ENCODE measurements around the gene PIK3AP1. TPM values are rescaled to one million over a fixed set of nuclear protein-coding genes. Genes with fewer than 3 reads are reported as not detected.

The PIK3AP1 gene
- total RNA-seq, 1 donor from 2014 or later: 1.3 TPM

- Mint-ChIP-seq H3K4me3 (no peak overlapping the region), H3K36me3 (ENCODE audit: low read depth) (no peaks in the 10 kb centered on the region), H3K9me3 (no peaks in the 10 kb centered on the region), H3K27me3 (ENCODE audit: low read depth) (no peaks in the 10 kb centered on the region), H3K27ac (ENCODE audit: unreplicated experiment) (no peak overlapping the region), H3K4me1 (no peaks in the 10 kb centered on the region)
- TF ChIP-seq, protein P1, sequence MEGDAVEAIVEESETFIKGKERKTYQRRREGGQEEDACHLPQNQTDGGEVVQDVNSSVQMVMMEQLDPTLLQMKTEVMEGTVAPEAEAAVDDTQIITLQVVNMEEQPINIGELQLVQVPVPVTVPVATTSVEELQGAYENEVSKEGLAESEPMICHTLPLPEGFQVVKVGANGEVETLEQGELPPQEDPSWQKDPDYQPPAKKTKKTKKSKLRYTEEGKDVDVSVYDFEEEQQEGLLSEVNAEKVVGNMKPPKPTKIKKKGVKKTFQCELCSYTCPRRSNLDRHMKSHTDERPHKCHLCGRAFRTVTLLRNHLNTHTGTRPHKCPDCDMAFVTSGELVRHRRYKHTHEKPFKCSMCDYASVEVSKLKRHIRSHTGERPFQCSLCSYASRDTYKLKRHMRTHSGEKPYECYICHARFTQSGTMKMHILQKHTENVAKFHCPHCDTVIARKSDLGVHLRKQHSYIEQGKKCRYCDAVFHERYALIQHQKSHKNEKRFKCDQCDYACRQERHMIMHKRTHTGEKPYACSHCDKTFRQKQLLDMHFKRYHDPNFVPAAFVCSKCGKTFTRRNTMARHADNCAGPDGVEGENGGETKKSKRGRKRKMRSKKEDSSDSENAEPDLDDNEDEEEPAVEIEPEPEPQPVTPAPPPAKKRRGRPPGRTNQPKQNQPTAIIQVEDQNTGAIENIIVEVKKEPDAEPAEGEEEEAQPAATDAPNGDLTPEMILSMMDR (conservative IDR thresholded peaks at IDR 0.05): no peak
- DNase-seq (ENCODE audit: low read depth, low spot score): no peak
Observed at GRCh38 chr10:96695366-96695765, 24.9 kb downstream of the PIK3AP1 start.

GRCh38 chr10:96693431-96693830 lies 26.9 kb downstream of the PIK3AP1 start:
- H3K36me3 Mint-ChIP-seq (ENCODE audit: low read depth): no peaks in the 10 kb centered on the region
- no peaks in the 10 kb centered on the region for H3K9me3 Mint-ChIP-seq
- no peak for DNase-seq (ENCODE audit: low read depth, low spot score)
- H3K27ac Mint-ChIP-seq (ENCODE audit: unreplicated experiment): no peak overlapping the region
- no peak overlapping the region for H3K4me3 Mint-ChIP-seq
- no peaks in the 10 kb centered on the region for H3K27me3 Mint-ChIP-seq (ENCODE audit: low read depth)
- no peaks in the 10 kb centered on the region for H3K4me1 Mint-ChIP-seq
- TF ChIP-seq, protein P1 (conservative IDR thresholded peaks at IDR 0.05): no peak

- H3K27ac Mint-ChIP-seq (ENCODE audit: unreplicated experiment): no peak overlapping the region
- TF ChIP-seq, protein P1 (conservative IDR thresholded peaks at IDR 0.05): no peak
- H3K36me3 Mint-ChIP-seq (ENCODE audit: low read depth): no peaks in the 10 kb centered on the region
- H3K9me3 Mint-ChIP-seq: no peaks in the 10 kb centered on the region
- H3K4me3 Mint-ChIP-seq: no peak overlapping the region
- no peak for DNase-seq (ENCODE audit: low read depth, low spot score)
- no peaks in the 10 kb centered on the region for H3K4me1 Mint-ChIP-seq
- H3K27me3 Mint-ChIP-seq (ENCODE audit: low read depth): no peaks in the 10 kb centered on the region
Observed at GRCh38 chr10:96692427-96692826, 27.9 kb downstream of the PIK3AP1 start.

DNA sequence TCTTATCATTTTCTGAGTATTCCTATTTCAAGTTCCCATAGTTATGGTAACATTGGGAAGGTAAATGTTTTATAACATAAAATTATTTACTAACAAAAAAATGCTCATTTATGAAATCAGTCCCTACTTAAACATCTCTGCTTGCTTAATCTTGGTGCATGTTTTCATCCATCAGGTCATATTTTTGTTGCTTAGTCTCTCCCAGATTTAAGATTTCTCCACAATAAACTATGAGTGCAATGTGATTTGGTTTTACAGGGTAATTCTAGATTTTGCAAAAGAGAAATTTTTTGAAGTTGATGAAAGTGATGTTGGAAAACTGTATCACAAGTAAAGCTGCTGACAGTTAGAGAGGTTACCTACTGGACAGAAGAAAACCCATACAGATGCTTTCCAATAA lies 28.6 kb downstream of the PIK3AP1 start:
- TF ChIP-seq, protein P1 (conservative IDR thresholded peaks at IDR 0.05): no peak
- H3K27me3 Mint-ChIP-seq (ENCODE audit: low read depth): no peaks in the 10 kb centered on the region
- no peaks in the 10 kb centered on the region for H3K4me1 Mint-ChIP-seq
- H3K9me3 Mint-ChIP-seq: no peaks in the 10 kb centered on the region
- no peak for DNase-seq (ENCODE audit: low read depth, low spot score)
- H3K27ac Mint-ChIP-seq (ENCODE audit: unreplicated experiment): no peak overlapping the region
- no peaks in the 10 kb centered on the region for H3K36me3 Mint-ChIP-seq (ENCODE audit: low read depth)
- no peak overlapping the region for H3K4me3 Mint-ChIP-seq

DNA sequence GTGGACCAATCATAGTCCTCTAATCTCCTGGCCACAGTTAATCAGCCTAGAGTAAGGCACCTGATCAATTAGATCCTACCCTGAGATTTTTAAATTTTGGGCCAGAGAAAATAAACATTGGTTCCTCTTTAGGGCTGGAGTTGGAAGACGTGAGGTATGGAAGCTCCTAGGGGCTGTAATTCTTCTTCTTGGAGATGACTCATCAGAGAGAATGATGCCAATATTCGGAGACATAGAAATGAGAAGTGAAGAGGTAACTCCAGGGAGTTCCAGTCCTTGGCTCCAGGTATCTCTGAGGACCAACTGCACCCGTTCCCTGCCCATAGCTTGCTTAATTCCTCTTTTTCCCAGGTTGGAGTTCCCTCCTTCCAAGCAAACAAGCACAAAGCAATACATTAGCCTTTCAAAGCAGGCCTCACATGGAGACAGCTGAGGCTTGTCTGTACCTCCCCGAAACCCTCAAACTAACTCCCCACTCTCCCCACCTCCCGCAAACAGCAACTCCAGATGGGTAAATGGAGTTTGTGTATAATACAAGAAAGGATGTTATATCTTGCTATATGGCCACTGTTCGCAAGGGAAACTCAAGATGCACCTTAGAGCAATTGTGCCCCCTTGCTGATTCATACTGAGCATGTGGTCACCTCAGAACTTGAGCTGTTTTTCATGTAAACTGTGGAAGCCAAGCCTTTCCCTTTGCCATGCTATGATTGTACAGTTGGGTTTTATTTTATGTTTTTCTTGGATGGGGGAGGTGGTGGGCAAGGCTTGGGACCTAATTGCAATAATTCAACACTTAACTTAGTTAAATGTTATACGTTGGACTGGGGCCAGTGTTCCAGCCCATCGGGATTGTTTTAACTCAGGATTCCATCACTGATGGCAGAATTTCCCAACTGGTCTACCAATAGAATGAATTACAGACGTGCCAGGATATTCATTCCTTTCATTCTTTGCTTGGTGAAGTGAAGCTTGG lies 29.3 kb downstream of the PIK3AP1 start:
- no peak for DNase-seq (ENCODE audit: low read depth, low spot score)
- H3K27ac Mint-ChIP-seq (ENCODE audit: unreplicated experiment): no peak overlapping the region
- no peaks in the 10 kb centered on the region for H3K4me1 Mint-ChIP-seq
- H3K36me3 Mint-ChIP-seq (ENCODE audit: low read depth): no peaks in the 10 kb centered on the region
- H3K9me3 Mint-ChIP-seq: no peaks in the 10 kb centered on the region
- TF ChIP-seq, protein P1 (conservative IDR thresholded peaks at IDR 0.05): no peak
- no peaks in the 10 kb centered on the region for H3K27me3 Mint-ChIP-seq (ENCODE audit: low read depth)
- H3K4me3 Mint-ChIP-seq: no peak overlapping the region
